ENCODE measurements around the gene VAT1L. TPM values are rescaled to one million over a fixed set of nuclear protein-coding genes. Genes with fewer than 3 reads are reported as not detected.

Gene VAT1L
- total and polyA plus RNA-seq, 4 donors = 0.17 to 0.98 (median 0.26) TPM

DNA sequence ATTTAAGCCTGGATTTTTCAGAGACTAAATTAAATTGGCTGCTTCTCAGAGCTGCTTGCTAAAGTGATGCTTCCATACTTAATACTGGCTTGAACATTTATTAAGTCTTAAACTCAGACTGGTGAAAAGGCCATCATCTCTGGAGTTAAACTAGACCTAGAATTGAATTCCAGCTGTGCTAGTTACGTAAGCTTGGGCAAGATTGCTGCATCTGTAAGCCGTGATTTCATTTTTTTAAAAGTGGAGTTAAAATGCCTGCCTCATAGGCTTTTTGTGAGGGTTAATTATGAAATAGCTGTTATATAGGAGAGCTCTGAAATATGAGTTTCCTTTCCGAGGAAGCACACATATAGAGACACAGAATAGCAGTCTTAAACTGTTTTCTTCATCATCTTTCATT, 84.7 kb downstream of the VAT1L start:
- no peak for DNase-seq (ENCODE audit: low spot score)
- Histone ChIP-seq H3K9me3 (ENCODE audit: control insufficient read depth in 4 of 4, low read length in 3 of 4) (peaks cover 0 to 2% (median 0%) of the 10 kb centered on the region in 4 donors), H3K9ac (ENCODE audit: low read depth in 1 of 2, low read length in 2 of 2) (no peak overlapping the region), H3K36me3 (ENCODE audit: control insufficient read depth in 4 of 4, insufficient read depth in 3 of 4, low read depth in 1 of 4, low read length in 3 of 4) (no peaks in the 10 kb centered on the region), H3K27ac (ENCODE audit: low read depth in 1 of 2, low read length in 2 of 2) (no peak overlapping the region), H3K27me3 (ENCODE audit: control insufficient read depth in 4 of 4, insufficient read depth in 4 of 4, low read length in 3 of 4) (peaks cover 0 to 2% (median 0%) of the 10 kb centered on the region in 4 donors), H3K4me3 (ENCODE audit: low read depth in 1 of 3, low read length in 3 of 3) (no peak overlapping the region), H3K4me1 (ENCODE audit: control insufficient read depth in 4 of 4, insufficient read depth in 4 of 4, low read length in 3 of 4) (no peaks in the 10 kb centered on the region)
- WGBS = 86% methylated on average over 3 of the region's 3 CpGs
- TF ChIP-seq TAF1 (conservative IDR thresholded peaks at IDR 0.05) = no peak
- TF ChIP-seq HNF4G (IDR thresholded peaks at IDR 0.05) = no peak
- TF ChIP-seq SP1 (IDR thresholded peaks at IDR 0.05) = no peak
- TF ChIP-seq FOXA2 (IDR thresholded peaks at IDR 0.05) = no peak
- TF ChIP-seq YY1 (IDR thresholded peaks at IDR 0.05) = no peak

- H3K36me3 ChIP-seq (ENCODE audit: control insufficient read depth in 4 of 4, insufficient read depth in 3 of 4, low read depth in 1 of 4, low read length in 3 of 4) = no peaks in the 10 kb centered on the region
- WGBS = 79% methylated on average over 1 of the region's 1 CpG
Measured at GRCh38 chr16:77874347-77874746, 86.0 kb downstream of the VAT1L start.

GRCh38 chr16:77876776-77877175, 88.4 kb downstream of the VAT1L start:
- TF ChIP-seq FOXA2 (IDR thresholded peaks at IDR 0.05) (no peak), MAX (IDR thresholded peaks at IDR 0.05) (no peak), HNF4A (conservative IDR thresholded peaks at IDR 0.05) (no peak), GABPA (IDR thresholded peaks at IDR 0.05 in 1 of 2, conservative IDR thresholded peaks at IDR 0.05 in 1 of 2) (no peak), NR2F2 (IDR thresholded peaks at IDR 0.05) (no peak), YY1 (IDR thresholded peaks at IDR 0.05) (no peak), RXRA (IDR thresholded peaks at IDR 0.05) (no peak), FOXA1 (IDR thresholded peaks at IDR 0.05) (no peak), TAF1 (conservative IDR thresholded peaks at IDR 0.05) (no peak), EGR1 (IDR thresholded peaks at IDR 0.05; ENCODE audit: low read depth in 2 of 2) (no peak), HNF4G (IDR thresholded peaks at IDR 0.05) (no peak)
- TF ChIP-seq, protein P1, sequence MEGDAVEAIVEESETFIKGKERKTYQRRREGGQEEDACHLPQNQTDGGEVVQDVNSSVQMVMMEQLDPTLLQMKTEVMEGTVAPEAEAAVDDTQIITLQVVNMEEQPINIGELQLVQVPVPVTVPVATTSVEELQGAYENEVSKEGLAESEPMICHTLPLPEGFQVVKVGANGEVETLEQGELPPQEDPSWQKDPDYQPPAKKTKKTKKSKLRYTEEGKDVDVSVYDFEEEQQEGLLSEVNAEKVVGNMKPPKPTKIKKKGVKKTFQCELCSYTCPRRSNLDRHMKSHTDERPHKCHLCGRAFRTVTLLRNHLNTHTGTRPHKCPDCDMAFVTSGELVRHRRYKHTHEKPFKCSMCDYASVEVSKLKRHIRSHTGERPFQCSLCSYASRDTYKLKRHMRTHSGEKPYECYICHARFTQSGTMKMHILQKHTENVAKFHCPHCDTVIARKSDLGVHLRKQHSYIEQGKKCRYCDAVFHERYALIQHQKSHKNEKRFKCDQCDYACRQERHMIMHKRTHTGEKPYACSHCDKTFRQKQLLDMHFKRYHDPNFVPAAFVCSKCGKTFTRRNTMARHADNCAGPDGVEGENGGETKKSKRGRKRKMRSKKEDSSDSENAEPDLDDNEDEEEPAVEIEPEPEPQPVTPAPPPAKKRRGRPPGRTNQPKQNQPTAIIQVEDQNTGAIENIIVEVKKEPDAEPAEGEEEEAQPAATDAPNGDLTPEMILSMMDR (IDR thresholded peaks at IDR 0.05; ENCODE audit: low read depth, low read length, missing input control) = no peak
- WGBS = 85% methylated on average over 2 of the region's 2 CpGs
- H3K9ac ChIP-seq (ENCODE audit: low read depth in 1 of 2, low read length in 2 of 2) = no peak overlapping the region

More at GRCh38 chr16:77874347-77874746, 86.0 kb downstream of the VAT1L start:
- Histone ChIP-seq H3K9me3 (ENCODE audit: control insufficient read depth in 4 of 4, low read length in 3 of 4) (peaks cover 0 to 2% (median 0%) of the 10 kb centered on the region in 4 donors), H3K4me3 (ENCODE audit: low read depth in 1 of 3, low read length in 3 of 3) (no peak overlapping the region), H3K9ac (ENCODE audit: low read depth in 1 of 2, low read length in 2 of 2) (no peak overlapping the region), H3K4me1 (ENCODE audit: control insufficient read depth in 4 of 4, insufficient read depth in 4 of 4, low read length in 3 of 4) (no peaks in the 10 kb centered on the region), H3K27ac (ENCODE audit: low read depth in 1 of 2, low read length in 2 of 2) (no peak overlapping the region), H3K27me3 (ENCODE audit: control insufficient read depth in 4 of 4, insufficient read depth in 4 of 4, low read length in 3 of 4) (peaks cover 0 to 2% (median 0%) of the 10 kb centered on the region in 4 donors)
- DNase-seq (ENCODE audit: low spot score) = no peak
- TF ChIP-seq SP1 (IDR thresholded peaks at IDR 0.05) (no peak), YY1 (IDR thresholded peaks at IDR 0.05) (no peak), RAD21 (IDR thresholded peaks at IDR 0.05) (no peak), ATF3 (IDR thresholded peaks at IDR 0.05) (no peak), EGR1 (IDR thresholded peaks at IDR 0.05; ENCODE audit: low read depth in 2 of 2) (no peak), FOXA2 (IDR thresholded peaks at IDR 0.05) (no peak), NR2F2 (IDR thresholded peaks at IDR 0.05) (no peak)
- TF ChIP-seq, protein P2, sequence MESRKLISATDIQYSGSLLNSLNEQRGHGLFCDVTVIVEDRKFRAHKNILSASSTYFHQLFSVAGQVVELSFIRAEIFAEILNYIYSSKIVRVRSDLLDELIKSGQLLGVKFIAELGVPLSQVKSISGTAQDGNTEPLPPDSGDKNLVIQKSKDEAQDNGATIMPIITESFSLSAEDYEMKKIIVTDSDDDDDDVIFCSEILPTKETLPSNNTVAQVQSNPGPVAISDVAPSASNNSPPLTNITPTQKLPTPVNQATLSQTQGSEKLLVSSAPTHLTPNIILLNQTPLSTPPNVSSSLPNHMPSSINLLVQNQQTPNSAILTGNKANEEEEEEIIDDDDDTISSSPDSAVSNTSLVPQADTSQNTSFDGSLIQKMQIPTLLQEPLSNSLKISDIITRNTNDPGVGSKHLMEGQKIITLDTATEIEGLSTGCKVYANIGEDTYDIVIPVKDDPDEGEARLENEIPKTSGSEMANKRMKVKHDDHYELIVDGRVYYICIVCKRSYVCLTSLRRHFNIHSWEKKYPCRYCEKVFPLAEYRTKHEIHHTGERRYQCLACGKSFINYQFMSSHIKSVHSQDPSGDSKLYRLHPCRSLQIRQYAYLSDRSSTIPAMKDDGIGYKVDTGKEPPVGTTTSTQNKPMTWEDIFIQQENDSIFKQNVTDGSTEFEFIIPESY (IDR thresholded peaks at IDR 0.05) = no peak

More at GRCh38 chr16:77876776-77877175, 88.4 kb downstream of the VAT1L start:
- H3K4me1 ChIP-seq (ENCODE audit: control insufficient read depth in 4 of 4, insufficient read depth in 4 of 4, low read length in 3 of 4) = no peaks in the 10 kb centered on the region
- no peak overlapping the region for H3K4me3 ChIP-seq (ENCODE audit: low read depth in 1 of 3, low read length in 3 of 3)
- peaks cover 0 to 2% (median 0%) of the 10 kb centered on the region in 4 donors for H3K27me3 ChIP-seq (ENCODE audit: control insufficient read depth in 4 of 4, insufficient read depth in 4 of 4, low read length in 3 of 4)
- no peak for DNase-seq (ENCODE audit: low spot score)
- peaks cover 0 to 2% (median 0%) of the 10 kb centered on the region in 4 donors for H3K9me3 ChIP-seq (ENCODE audit: control insufficient read depth in 4 of 4, low read length in 3 of 4)
- H3K27ac ChIP-seq (ENCODE audit: low read depth in 1 of 2, low read length in 2 of 2) = no peak overlapping the region
- no peaks in the 10 kb centered on the region for H3K36me3 ChIP-seq (ENCODE audit: control insufficient read depth in 4 of 4, insufficient read depth in 3 of 4, low read depth in 1 of 4, low read length in 3 of 4)
